HEK293 (cell line): ENCODE data around the gene KLHL35.

ENCODE experiments used
- CTCF ChIA-PET: fragments of 350-600 bp; formaldehyde crosslinking; extraction: SDS; loops from one replicate; lab custom pipeline; 2021; ENCODE audit warnings: antibody characterized with exemption; lab: Yijun Ruan, JAX
- POLR2A ChIA-PET: fragments of 300-600 bp; formaldehyde crosslinking; extraction: SDS; loops from one replicate; lab custom pipeline; 2020; ENCODE audit warnings: antibody characterized with exemption, inconsistent platforms; lab: Yijun Ruan, JAX
- H3K27ac ChIP-seq: fragments of 200-500 bp; sonication (Bioruptor generic); 2 replicates; pipeline ENCODE4 v1.5.1; 2014; ENCODE audit warnings: low read depth, low read length, control low read depth, inconsistent platforms; ENCODE audit errors: extremely low read depth
- H3K36me3 ChIP-seq, 2 experiments: fragments of 200-500 bp in 1 of 2; sonication (Bioruptor generic) in 1 of 2; 1 replicate in 1 of 2; 2 replicates in 1 of 2; pipeline ENCODE4 v1.5.1; 2014 to 2017; ENCODE audit warnings: inconsistent platforms in 2 of 2, low read length in 2 of 2; ENCODE audit not compliant: control insufficient read depth in 2 of 2, insufficient read depth in 1 of 2
- H3K4me1 ChIP-seq: fragments of 200-500 bp; sonication (Bioruptor generic); 2 replicates; pipeline ENCODE4 v1.5.1; 2014; ENCODE audit warnings: mild to moderate bottlenecking, low read length, inconsistent platforms; ENCODE audit not compliant: control insufficient read depth, insufficient read depth
- H3K4me3 ChIP-seq: 2 replicates; pipeline ENCODE4 v1.5.1; 2011; ENCODE audit warnings: low read depth, mild to moderate bottlenecking, control low read depth, low read length, moderate library complexity
- H3K9me3 ChIP-seq: fragments of 200-500 bp; sonication (Bioruptor generic); 2 replicates; pipeline ENCODE4 v1.5.1; 2014; ENCODE audit warnings: low read depth, low read length, inconsistent platforms; ENCODE audit not compliant: control insufficient read depth, insufficient read depth
- BCL11A ChIP-seq: fragments of 450-650 bp; formaldehyde crosslinking; IDR thresholded peaks from 2 replicates; pipeline ENCODE4 v1.5.1; 2016; ENCODE audit warnings: low read depth, missing biosample characterization, missing genetic modification characterization
- EGR2 ChIP-seq: fragments of 450-650 bp; formaldehyde crosslinking; IDR thresholded peaks from 2 replicates; pipeline ENCODE4 v1.5.1; 2016; ENCODE audit warnings: low read depth, missing biosample characterization, missing genetic modification characterization
- HOXA7 ChIP-seq: sonication (generic); formaldehyde crosslinking; IDR thresholded peaks from 2 replicates; pipeline ENCODE4 v1.8.1; 2022; ENCODE audit warnings: missing genetic modification reagents, borderline replicate concordance
- KLF10 ChIP-seq: fragments of 450-650 bp; IDR thresholded peaks from 2 replicates; pipeline ENCODE4 v1.5.1; 2018; ENCODE audit warnings: missing biosample characterization, mild to moderate bottlenecking, missing genetic modification characterization
- TSHZ1 ChIP-seq: fragments of 450-650 bp; formaldehyde crosslinking; IDR thresholded peaks from 2 replicates; pipeline ENCODE4 v1.5.1; 2016; ENCODE audit warnings: missing biosample characterization, missing genetic modification characterization, borderline replicate concordance
- YY2 ChIP-seq: fragments of 450-650 bp; formaldehyde crosslinking; IDR thresholded peaks from 2 replicates; pipeline ENCODE4 v1.5.1; 2016; ENCODE audit warnings: missing biosample characterization, missing genetic modification characterization
- ZNF133 ChIP-seq: fragments of 450-650 bp; formaldehyde crosslinking; IDR thresholded peaks from 2 replicates; pipeline ENCODE4 v1.5.1; 2016; ENCODE audit warnings: missing biosample characterization, missing genetic modification characterization
- ZNF140 ChIP-seq: fragments of 450-650 bp; formaldehyde crosslinking; IDR thresholded peaks from 2 replicates; pipeline ENCODE4 v1.5.1; 2016; ENCODE audit warnings: missing biosample characterization, missing genetic modification characterization
- ZNF157 ChIP-seq: fragments of 450-650 bp; formaldehyde crosslinking; IDR thresholded peaks from 2 replicates; pipeline ENCODE4 v1.5.1; 2016; ENCODE audit warnings: missing biosample characterization, missing genetic modification characterization
- ZNF175 ChIP-seq: fragments of 450-650 bp; formaldehyde crosslinking; IDR thresholded peaks from 2 replicates; pipeline ENCODE4 v1.5.1; 2016; ENCODE audit warnings: missing biosample characterization, missing genetic modification characterization
- ZNF184 ChIP-seq: fragments of 450-650 bp; IDR thresholded peaks from 2 replicates; pipeline ENCODE4 v1.5.1; 2018; ENCODE audit warnings: missing biosample characterization, mild to moderate bottlenecking, missing genetic modification characterization
- ZNF37A ChIP-seq: fragments of 450-650 bp; IDR thresholded peaks from 2 replicates; pipeline ENCODE4 v1.5.1; 2018; ENCODE audit warnings: missing biosample characterization, missing genetic modification characterization
- ZNF398 ChIP-seq: fragments of 450-650 bp; formaldehyde crosslinking; IDR thresholded peaks from 2 replicates; pipeline ENCODE4 v1.5.1; 2017; ENCODE audit warnings: missing biosample characterization, missing genetic modification characterization
- ZNF433 ChIP-seq: fragments of 450-650 bp; formaldehyde crosslinking; IDR thresholded peaks from 2 replicates; pipeline ENCODE4 v1.5.1; 2016; ENCODE audit warnings: missing biosample characterization, missing genetic modification characterization, low read depth
- ZNF521 ChIP-seq: fragments of 450-650 bp; formaldehyde crosslinking; IDR thresholded peaks from 2 replicates; pipeline ENCODE4 v1.5.1; 2017; ENCODE audit warnings: missing biosample characterization, mild to moderate bottlenecking, missing genetic modification characterization
- ZNF555 ChIP-seq: fragments of 450-650 bp; formaldehyde crosslinking; conservative IDR thresholded peaks from 2 replicates; pipeline ENCODE4 v1.5.1; 2017; ENCODE audit warnings: missing biosample characterization, mild to moderate bottlenecking, missing genetic modification characterization, inconsistent platforms
- ZNF670 ChIP-seq: fragments of 450-650 bp; formaldehyde crosslinking; IDR thresholded peaks from 2 replicates; pipeline ENCODE4 v1.5.1; 2016; ENCODE audit warnings: missing biosample characterization, missing genetic modification characterization, low read depth
- ZNF701 ChIP-seq: fragments of 450-650 bp; formaldehyde crosslinking; IDR thresholded peaks from 2 replicates; pipeline ENCODE4 v1.5.1; 2016; ENCODE audit warnings: missing biosample characterization, missing genetic modification characterization
- ZNF747 ChIP-seq: fragments of 450-650 bp; formaldehyde crosslinking; IDR thresholded peaks from 2 replicates; pipeline ENCODE4 v1.5.1; 2016; ENCODE audit warnings: missing biosample characterization, missing genetic modification characterization
- ZNF837 ChIP-seq: fragments of 450-650 bp; formaldehyde crosslinking; IDR thresholded peaks from 2 replicates; pipeline ENCODE4 v1.5.1; 2016; ENCODE audit warnings: missing biosample characterization, missing genetic modification characterization
- TF ChIP-seq, protein P1 (sequence below): fragments of 450-650 bp; formaldehyde crosslinking; IDR thresholded peaks from 2 replicates; pipeline ENCODE4 v1.5.1; 2016; ENCODE audit warnings: missing biosample characterization, missing genetic modification characterization
- TF ChIP-seq, protein P2 (sequence below): fragments of 450-650 bp; formaldehyde crosslinking; IDR thresholded peaks from 2 replicates; pipeline ENCODE4 v1.5.1; 2017; ENCODE audit warnings: missing biosample characterization, missing genetic modification characterization
- TF ChIP-seq, protein P3 (sequence below): sonication (generic); formaldehyde crosslinking; IDR thresholded peaks from 2 replicates; pipeline ENCODE4 v1.8.1; 2022; ENCODE audit warnings: mild to moderate bottlenecking, moderate library complexity, missing genetic modification reagents

The KLHL35 gene

GRCh38 chr11:75399344-75400145, 33.5 kb downstream of the KLHL35 start, which contains the start of gene RPS3 (continued):
- TF ChIP-seq ZNF398 (tag by site-specific recombination) (no peak), ZNF37A (no peak), ZNF837 (no peak), TSHZ1 (tag by site-specific recombination) (no peak; the same call in 1 of the 2 replicates), ZNF157 (no peak), BCL11A (tag by site-specific recombination) (no peak), HOXA7 (CRISPR knock-in tag) (no peak), ZNF175 (tag by site-specific recombination) (no peak), ZNF521 (tag by site-specific recombination) (no peak), ZNF747 (tag by site-specific recombination) (no peak)
- TF ChIP-seq, protein P1, sequence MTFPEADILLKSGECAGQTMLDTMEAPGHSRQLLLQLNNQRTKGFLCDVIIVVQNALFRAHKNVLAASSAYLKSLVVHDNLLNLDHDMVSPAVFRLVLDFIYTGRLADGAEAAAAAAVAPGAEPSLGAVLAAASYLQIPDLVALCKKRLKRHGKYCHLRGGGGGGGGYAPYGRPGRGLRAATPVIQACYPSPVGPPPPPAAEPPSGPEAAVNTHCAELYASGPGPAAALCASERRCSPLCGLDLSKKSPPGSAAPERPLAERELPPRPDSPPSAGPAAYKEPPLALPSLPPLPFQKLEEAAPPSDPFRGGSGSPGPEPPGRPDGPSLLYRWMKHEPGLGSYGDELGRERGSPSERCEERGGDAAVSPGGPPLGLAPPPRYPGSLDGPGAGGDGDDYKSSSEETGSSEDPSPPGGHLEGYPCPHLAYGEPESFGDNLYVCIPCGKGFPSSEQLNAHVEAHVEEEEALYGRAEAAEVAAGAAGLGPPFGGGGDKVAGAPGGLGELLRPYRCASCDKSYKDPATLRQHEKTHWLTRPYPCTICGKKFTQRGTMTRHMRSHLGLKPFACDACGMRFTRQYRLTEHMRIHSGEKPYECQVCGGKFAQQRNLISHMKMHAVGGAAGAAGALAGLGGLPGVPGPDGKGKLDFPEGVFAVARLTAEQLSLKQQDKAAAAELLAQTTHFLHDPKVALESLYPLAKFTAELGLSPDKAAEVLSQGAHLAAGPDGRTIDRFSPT (tag by site-specific recombination) = 0 out of 2 replicates have a peak, but pooled peaks have one; percentile 18
- TF ChIP-seq, protein P2, sequence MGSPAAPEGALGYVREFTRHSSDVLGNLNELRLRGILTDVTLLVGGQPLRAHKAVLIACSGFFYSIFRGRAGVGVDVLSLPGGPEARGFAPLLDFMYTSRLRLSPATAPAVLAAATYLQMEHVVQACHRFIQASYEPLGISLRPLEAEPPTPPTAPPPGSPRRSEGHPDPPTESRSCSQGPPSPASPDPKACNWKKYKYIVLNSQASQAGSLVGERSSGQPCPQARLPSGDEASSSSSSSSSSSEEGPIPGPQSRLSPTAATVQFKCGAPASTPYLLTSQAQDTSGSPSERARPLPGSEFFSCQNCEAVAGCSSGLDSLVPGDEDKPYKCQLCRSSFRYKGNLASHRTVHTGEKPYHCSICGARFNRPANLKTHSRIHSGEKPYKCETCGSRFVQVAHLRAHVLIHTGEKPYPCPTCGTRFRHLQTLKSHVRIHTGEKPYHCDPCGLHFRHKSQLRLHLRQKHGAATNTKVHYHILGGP (tag by site-specific recombination) = no peak

DNA sequence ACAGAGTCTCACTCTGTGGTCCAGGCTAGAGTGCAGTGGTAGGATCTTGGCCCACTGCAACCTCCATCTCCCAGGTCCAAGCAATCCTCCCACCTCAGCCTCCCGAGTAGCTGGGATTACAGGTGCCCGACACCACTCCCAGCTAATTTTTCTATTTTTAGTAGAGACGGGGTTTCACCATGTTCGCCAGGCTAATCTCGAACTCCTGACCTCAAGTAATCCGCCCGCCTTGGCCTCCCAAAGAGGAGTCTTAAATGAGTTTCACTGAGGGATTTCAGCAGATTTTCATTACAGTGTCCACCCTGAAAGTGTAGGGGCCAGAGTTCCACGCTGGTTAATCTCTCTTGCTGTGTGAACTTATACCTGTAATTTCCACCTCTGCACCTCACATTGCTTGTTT, 34.1 kb downstream of the KLHL35 start:
- no peak for TF ChIP-seq ZNF701 (tag by site-specific recombination)
- TF ChIP-seq ZNF140 (tag by site-specific recombination) = no peak
- no peak for TF ChIP-seq EGR2 (tag by site-specific recombination)
- TF ChIP-seq, protein P3, sequence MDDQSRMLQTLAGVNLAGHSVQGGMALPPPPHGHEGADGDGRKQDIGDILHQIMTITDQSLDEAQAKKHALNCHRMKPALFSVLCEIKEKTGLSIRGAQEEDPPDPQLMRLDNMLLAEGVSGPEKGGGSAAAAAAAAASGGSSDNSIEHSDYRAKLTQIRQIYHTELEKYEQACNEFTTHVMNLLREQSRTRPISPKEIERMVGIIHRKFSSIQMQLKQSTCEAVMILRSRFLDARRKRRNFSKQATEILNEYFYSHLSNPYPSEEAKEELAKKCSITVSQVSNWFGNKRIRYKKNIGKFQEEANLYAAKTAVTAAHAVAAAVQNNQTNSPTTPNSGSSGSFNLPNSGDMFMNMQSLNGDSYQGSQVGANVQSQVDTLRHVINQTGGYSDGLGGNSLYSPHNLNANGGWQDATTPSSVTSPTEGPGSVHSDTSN (CRISPR knock-in tag) = no peak
- no peak for TF ChIP-seq ZNF433 (tag by site-specific recombination)
- TF ChIP-seq ZNF555 = no peak
- no peak for TF ChIP-seq ZNF670 (tag by site-specific recombination)
- no peak for TF ChIP-seq KLF10 (tag by site-specific recombination)
- no peak for TF ChIP-seq ZNF133 (tag by site-specific recombination)
- no peak for TF ChIP-seq ZNF184
- TF ChIP-seq YY2 (tag by site-specific recombination) = no peak
- H3K4me3 ChIP-seq = no peak overlapping the region
- CTCF ChIA-PET = interaction anchor here (0.6 to 2.4 kb wide), 5 partner anchors 9 to 135 kb away, joined by 3 to 17 read pairs (median 6); no protein-coding TSS in a partner anchor
- POLR2A ChIA-PET = interaction anchor here (2.0 kb wide), 1 partner anchor 133 kb away, joined by 6 read pairs; no protein-coding TSS in a partner anchor
- 0 out of 2 replicates have a peak overlapping the region, but pooled peaks have one; percentile 99 for H3K27ac ChIP-seq
- H3K4me1 ChIP-seq = peaks cover 4% of the 10 kb centered on the region
- H3K9me3 ChIP-seq = no peaks in the 10 kb centered on the region
- H3K36me3 ChIP-seq = peaks cover 10 to 43% of the 10 kb centered on the region in 2 experiments
